ENCODE results near the gene NFATC4. TPM values are rescaled to one million over a fixed set of nuclear protein-coding genes. Genes with fewer than 3 reads are reported as not detected.

The NFATC4 gene
- total RNA-seq, 2 donors from 2014 or later, result not detected

GRCh38 chr14:24422261-24422660 is 54.3 kb downstream of the NFATC4 start:
- H3K36me3 Mint-ChIP-seq, result no peaks in the 10 kb centered on the region
- H3K27me3 Mint-ChIP-seq, result peaks cover 0 to 7% of the 10 kb centered on the region in 2 donors
- no peak overlapping the region for H3K27ac Mint-ChIP-seq
- H3K4me3 Mint-ChIP-seq, result no peak overlapping the region
- H3K9me3 Mint-ChIP-seq, result no peaks in the 10 kb centered on the region
- ATAC-seq (peak in 1 of 2 donors; percentile 38), DNase-seq (ENCODE audit: low spot score) (no peak)
- H3K4me1 Mint-ChIP-seq (ENCODE audit: low read depth in 2 of 2), result peaks cover 7 to 11% of the 10 kb centered on the region in 2 donors

DNA sequence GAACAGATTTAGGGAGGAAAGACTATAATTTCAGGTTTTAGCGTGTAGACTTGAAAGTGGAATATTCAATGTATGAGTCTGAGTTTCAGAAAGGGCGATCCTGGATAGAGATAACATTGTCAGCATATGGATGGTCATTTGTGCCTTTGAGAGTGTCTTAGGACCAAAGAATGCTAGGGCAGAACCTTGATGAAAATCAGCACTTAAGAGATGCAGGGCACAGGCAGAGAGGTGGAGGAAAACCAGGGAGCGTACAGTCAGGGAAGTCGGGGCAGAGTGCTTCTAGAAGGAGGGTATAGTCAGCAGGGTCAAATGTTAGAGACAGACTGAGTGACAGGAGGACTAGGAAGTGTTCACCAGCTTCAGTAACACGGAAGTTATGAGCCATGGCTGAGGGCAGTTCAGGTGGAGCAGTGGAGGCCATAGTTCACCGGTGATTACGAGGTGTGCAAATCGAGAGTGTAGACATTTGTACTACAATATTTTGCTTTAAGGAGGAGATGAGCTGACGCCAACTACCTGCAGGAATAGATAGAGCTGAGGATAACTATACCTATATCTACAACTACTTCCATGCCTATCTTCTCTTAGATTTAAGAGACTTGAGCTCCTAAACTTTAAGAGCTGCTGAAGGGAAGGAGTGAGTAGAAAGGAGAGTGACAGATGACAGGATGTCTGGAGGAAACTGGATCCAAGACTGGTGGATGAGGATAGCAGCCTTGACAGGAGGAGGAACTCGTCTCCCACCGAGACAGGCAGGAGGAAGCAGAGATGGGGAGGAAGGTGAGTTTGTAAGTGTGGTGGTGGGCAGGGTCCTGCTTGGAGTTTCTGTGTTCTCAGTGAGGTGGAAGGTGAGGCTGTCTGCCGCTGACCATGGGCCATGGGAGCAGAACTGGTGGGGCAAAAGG is 55.0 kb downstream of the NFATC4 start:
- ATAC-seq (no peak), DNase-seq (ENCODE audit: low spot score) (no peak)
- Mint-ChIP-seq H3K27me3 (peaks cover 0 to 7% of the 10 kb centered on the region in 2 donors), H3K27ac (no peak overlapping the region), H3K36me3 (no peaks in the 10 kb centered on the region), H3K9me3 (no peaks in the 10 kb centered on the region), H3K4me3 (no peak overlapping the region), H3K4me1 (ENCODE audit: low read depth in 2 of 2) (peaks cover 7 to 11% of the 10 kb centered on the region in 2 donors)

DNA sequence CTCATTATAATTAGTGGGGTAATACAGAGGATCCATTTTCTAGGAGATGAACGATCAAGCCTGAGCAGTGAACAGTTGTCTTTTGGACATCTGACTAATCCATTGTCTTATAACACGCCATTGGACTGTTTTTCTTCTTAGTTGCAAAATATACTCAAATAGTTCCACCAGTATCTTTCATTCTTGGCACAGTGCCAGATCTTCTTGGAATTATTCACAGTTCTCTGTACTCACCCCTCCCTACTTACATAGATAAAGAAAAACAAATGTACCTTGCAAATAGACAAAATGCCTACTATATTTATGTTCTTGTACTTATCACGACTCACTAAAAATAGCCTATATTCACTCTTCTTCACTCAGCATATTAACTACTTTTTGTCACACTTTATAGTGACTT is 57.7 kb downstream of the NFATC4 start:
- ATAC-seq (no peak), DNase-seq (ENCODE audit: low spot score) (no peak)
- peaks cover 11 to 18% of the 10 kb centered on the region in 2 donors for H3K4me1 Mint-ChIP-seq (ENCODE audit: low read depth in 2 of 2)
- peak overlapping the region; percentile 3 for H3K4me3 Mint-ChIP-seq
- no peaks in the 10 kb centered on the region for H3K36me3 Mint-ChIP-seq
- peak overlapping the region in 1 of 2 donors; percentile 24 for H3K27ac Mint-ChIP-seq
- no peaks in the 10 kb centered on the region for H3K9me3 Mint-ChIP-seq
- no peaks in the 10 kb centered on the region for H3K27me3 Mint-ChIP-seq

DNA sequence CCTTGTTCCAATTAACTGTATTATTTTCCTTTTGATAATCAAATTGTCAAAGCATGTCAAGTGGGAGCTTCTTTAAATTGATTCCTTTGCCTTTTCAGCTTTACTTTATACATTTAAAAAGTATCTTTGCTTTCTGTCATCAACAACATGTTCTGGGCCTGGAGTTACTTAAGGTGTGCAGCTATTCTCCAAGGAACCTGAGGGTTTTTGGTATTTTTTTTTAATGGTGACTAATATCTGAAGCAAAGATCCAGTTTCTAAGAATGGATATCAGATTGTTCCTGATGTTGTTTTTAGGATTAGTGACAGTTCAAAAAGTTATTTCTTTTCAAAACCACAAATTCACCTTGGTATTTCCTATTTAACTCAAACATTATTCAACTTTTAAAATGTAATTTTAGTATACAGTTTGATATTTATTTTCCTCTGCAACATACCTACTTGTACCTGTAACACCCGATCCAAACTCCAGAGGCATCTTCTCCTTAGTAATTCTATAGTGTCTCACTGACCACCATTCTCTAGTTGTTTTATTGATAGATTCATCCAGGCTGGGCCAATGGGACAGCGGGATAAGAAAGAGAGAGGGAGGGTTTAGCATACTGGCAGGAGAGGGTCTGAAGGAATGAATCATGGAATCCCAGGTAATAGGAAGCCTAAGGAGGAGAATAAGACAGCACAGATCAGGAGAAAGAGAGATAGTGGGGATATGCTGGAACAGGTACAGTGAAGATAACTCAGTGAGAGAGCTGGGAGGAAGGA is 58.3 kb downstream of the NFATC4 start:
- H3K4me3 Mint-ChIP-seq, result no peak overlapping the region
- DNase-seq (ENCODE audit: low spot score), result no peak
- H3K4me1 Mint-ChIP-seq (ENCODE audit: low read depth in 2 of 2), result peaks cover 16 to 23% of the 10 kb centered on the region in 2 donors
- no peak for ATAC-seq
- no peaks in the 10 kb centered on the region for H3K27me3 Mint-ChIP-seq
- no peaks in the 10 kb centered on the region for H3K9me3 Mint-ChIP-seq
- H3K36me3 Mint-ChIP-seq, result no peaks in the 10 kb centered on the region
- H3K27ac Mint-ChIP-seq, result peak overlapping the region in 1 of 2 donors; percentile 24

- no peak overlapping the region for H3K27ac Mint-ChIP-seq
- no peak overlapping the region for H3K4me3 Mint-ChIP-seq
- DNase-seq (ENCODE audit: low spot score) (no peak), ATAC-seq (no peak)
- H3K36me3 Mint-ChIP-seq, result no peaks in the 10 kb centered on the region
- no peaks in the 10 kb centered on the region for H3K9me3 Mint-ChIP-seq
- H3K4me1 Mint-ChIP-seq (ENCODE audit: low read depth in 2 of 2), result peaks cover 23 to 30% of the 10 kb centered on the region in 2 donors
- no peaks in the 10 kb centered on the region for H3K27me3 Mint-ChIP-seq
Measured at GRCh38 chr14:24426912-24427536, 59.0 kb downstream of the NFATC4 start.

DNA sequence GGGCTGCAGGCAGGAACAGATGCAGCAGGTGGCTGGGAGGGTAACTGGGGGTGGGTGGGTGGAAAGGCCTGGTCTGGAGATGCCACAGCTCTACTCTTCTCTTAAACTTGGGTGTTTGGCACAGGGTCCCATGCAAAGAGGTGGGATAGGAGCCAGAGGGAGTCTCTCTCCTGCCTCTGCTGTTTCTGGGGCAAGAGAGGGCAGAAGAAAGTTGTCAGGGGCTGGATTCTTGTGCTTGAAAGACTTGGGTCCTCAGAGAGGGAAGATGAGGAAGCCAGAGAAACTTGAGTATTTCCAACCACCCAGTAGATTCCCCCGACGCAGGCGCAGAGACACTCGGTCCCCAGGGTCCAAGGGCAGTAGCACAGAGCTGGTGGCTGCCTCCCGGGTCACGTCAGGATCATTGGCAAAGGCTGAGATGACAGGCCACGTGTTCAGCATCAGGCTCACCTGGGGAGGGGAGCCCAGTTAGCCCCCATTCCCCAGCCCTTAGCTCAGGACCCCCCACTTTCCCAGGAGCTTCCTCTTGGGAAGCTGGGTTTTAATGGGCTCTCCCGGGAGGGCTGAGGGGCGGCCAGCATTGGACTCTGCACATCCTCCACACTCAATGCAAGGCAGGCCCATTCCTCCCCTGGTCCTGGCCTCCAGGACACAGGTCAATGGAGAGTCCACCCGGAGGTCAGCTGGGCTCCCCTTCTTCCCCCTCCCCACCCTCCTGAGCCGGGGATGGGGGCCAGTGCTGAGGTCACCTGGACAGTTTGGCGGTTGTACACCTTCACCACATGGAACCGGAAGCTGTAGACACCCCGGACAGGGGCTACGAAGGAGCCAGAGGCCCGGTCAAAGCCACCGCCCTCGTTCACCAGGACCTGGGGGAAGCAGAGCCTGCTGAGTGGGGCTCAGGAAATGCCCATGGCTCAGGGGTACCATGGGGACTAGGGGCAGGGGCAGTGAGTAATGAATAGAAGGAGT is 59.8 kb downstream of the NFATC4 start:
- H3K27me3 Mint-ChIP-seq, result no peaks in the 10 kb centered on the region
- ATAC-seq (no peak), DNase-seq (ENCODE audit: low spot score) (no peak)
- peaks cover 24 to 32% of the 10 kb centered on the region in 2 donors for H3K4me1 Mint-ChIP-seq (ENCODE audit: low read depth in 2 of 2)
- no peaks in the 10 kb centered on the region for H3K36me3 Mint-ChIP-seq
- H3K9me3 Mint-ChIP-seq, result no peaks in the 10 kb centered on the region
- peak overlapping the region; percentile 40 for H3K4me3 Mint-ChIP-seq
- peak overlapping the region; percentile 66 to 73 for H3K27ac Mint-ChIP-seq

GRCh38 chr14:24428628-24429394 is 60.8 kb downstream of the NFATC4 start:
- DNase-seq (ENCODE audit: low spot score), result no peak

More at GRCh38 chr14:24428628-24429394, 60.8 kb downstream of the NFATC4 start:
- Mint-ChIP-seq H3K27me3 (no peaks in the 10 kb centered on the region), H3K4me3 (peak overlapping the region; percentile 84), H3K36me3 (peaks cover 8% of the 10 kb centered on the region), H3K4me1 (ENCODE audit: low read depth in 2 of 2) (peaks cover 24 to 37% of the 10 kb centered on the region in 2 donors), H3K27ac (peak overlapping the region; percentile 90 to 94), H3K9me3 (no peaks in the 10 kb centered on the region)
- ATAC-seq, result no peak

Other genes starting within 250 kb of the NFATC4 start
- gene FITM1, start 237.5 kb upstream of the NFATC4 start, total RNA-seq, result 1 to 10 TPM in 1 of 2 donors, under 1 TPM in 1; 0.67 to 1.8 TPM
- gene PSME1, start 232.0 kb upstream of the NFATC4 start, total RNA-seq, result 100 to 1,000 TPM; 237 to 406 TPM
- gene EMC9, start 226.6 kb upstream of the NFATC4 start, total RNA-seq, result 10 to 100 TPM; 28.7 to 37.5 TPM
- 100 to 1,000 TPM; 600 to 673 TPM for gene PSME2, start 221.6 kb upstream of the NFATC4 start, total RNA-seq
- 100 to 1,000 TPM; 115 to 170 TPM for gene RNF31, start 220.7 kb upstream of the NFATC4 start, total RNA-seq
- 100 to 1,000 TPM; 135 to 227 TPM for gene IRF9, start 206.9 kb upstream of the NFATC4 start, total RNA-seq
- gene REC8, start 196.1 kb upstream of the NFATC4 start, total RNA-seq, result 10 to 100 TPM; 52.1 to 85.9 TPM
- 100 to 1,000 TPM in 1 of 2 donors, 10 to 100 TPM in 1; 52.8 to 145 TPM for gene IPO4, start 179.4 kb upstream of the NFATC4 start, total RNA-seq
- gene TM9SF1, start 172.7 kb upstream of the NFATC4 start, total RNA-seq, result 10 to 100 TPM; 27.6 to 30.2 TPM
- gene TSSK4, start 162.5 kb upstream of the NFATC4 start, total RNA-seq, result under 1 TPM in 1 of 2 donors, not detected in 1; 0.95 TPM
- 10 to 100 TPM; 66.2 to 95.0 TPM for gene CHMP4A, start 154.7 kb upstream of the NFATC4 start, total RNA-seq
- 10 to 100 TPM in 1 of 2 donors, 1 to 10 TPM in 1; 9.1 to 11.3 TPM for gene MDP1, start 152.1 kb upstream of the NFATC4 start, total RNA-seq
- gene NEDD8, start 135.8 kb upstream of the NFATC4 start, total RNA-seq, result 100 to 1,000 TPM; 196 to 199 TPM
- 10 to 100 TPM; 40.5 to 54.5 TPM for gene GMPR2, start 135.3 kb upstream of the NFATC4 start, total RNA-seq
- gene TINF2, start 125.6 kb upstream of the NFATC4 start, total RNA-seq, result 100 to 1,000 TPM in 1 of 2 donors, 10 to 100 TPM in 1; 77.7 to 103 TPM
- gene TGM1, start 105.0 kb upstream of the NFATC4 start, total RNA-seq, result 1 to 10 TPM; 2.5 to 8.7 TPM
- 10 to 100 TPM; 37.6 to 47.5 TPM for gene RABGGTA, start 96.6 kb upstream of the NFATC4 start, total RNA-seq
- gene DHRS1, start 68.4 kb upstream of the NFATC4 start, total RNA-seq, result 10 to 100 TPM; 15.6 to 17.4 TPM
- gene NOP9, start 68.3 kb upstream of the NFATC4 start, total RNA-seq, result 10 to 100 TPM; 38.5 to 59.0 TPM
- gene CIDEB, start 60.2 kb upstream of the NFATC4 start, total RNA-seq, result 10 to 100 TPM in 1 of 2 donors, 1 to 10 TPM in 1; 6.8 to 20.2 TPM
- gene LTB4R2, start 58.0 kb upstream of the NFATC4 start, total RNA-seq, result 10 to 100 TPM; 13.7 to 27.1 TPM
- 10 to 100 TPM; 13.2 to 37.3 TPM for gene LTB4R, start 56.7 kb upstream of the NFATC4 start, total RNA-seq
- gene ADCY4, start 33.1 kb upstream of the NFATC4 start, total RNA-seq, result 1 to 10 TPM; 1.0 to 1.9 TPM
- gene RIPK3, start 28.2 kb upstream of the NFATC4 start, total RNA-seq, result 10 to 100 TPM; 12.5 to 15.5 TPM
- under 1 TPM in 1 of 2 donors, not detected in 1; 0.11 TPM for gene NYNRIN, start 30.8 kb downstream of the NFATC4 start, total RNA-seq
- 10 to 100 TPM in 1 of 2 donors, 1 to 10 TPM in 1; 5.3 to 10.9 TPM for gene CBLN3, start 61.5 kb downstream of the NFATC4 start, total RNA-seq
- 10 to 100 TPM; 61.7 to 65.3 TPM for gene KHNYN, start 61.8 kb downstream of the NFATC4 start, total RNA-seq
- 10 to 100 TPM; 33.2 to 50.7 TPM for gene SDR39U1, start 74.6 kb downstream of the NFATC4 start, total RNA-seq
- not detected for gene CMA1, start 140.1 kb downstream of the NFATC4 start, total RNA-seq
- gene CTSG, start 208.1 kb downstream of the NFATC4 start, total RNA-seq, result not detected
- gene GZMH, start 241.5 kb downstream of the NFATC4 start, total RNA-seq, result 10 to 100 TPM; 20.8 to 37.3 TPM